Ishikawa (cell line): ENCODE measurements around the gene ADCY5.

Source experiments
- CREB1 ChIP-seq: IDR thresholded peaks from 2 replicates; pipeline ENCODE4 v1.6.1; 2012; ENCODE audit warnings: low read depth
- EP300 ChIP-seq: IDR thresholded peaks from 2 replicates; pipeline ENCODE4 v1.6.1; 2012; ENCODE audit warnings: borderline replicate concordance
- FOXM1 ChIP-seq: IDR thresholded peaks from 2 replicates; pipeline ENCODE4 v1.6.1; 2012; ENCODE audit warnings: low read depth, borderline replicate concordance
- NFIC ChIP-seq: IDR thresholded peaks from 2 replicates; pipeline ENCODE4 v1.6.1; 2012
- RAD21 ChIP-seq: IDR thresholded peaks from 2 replicates; pipeline ENCODE4 v1.6.1; 2012; ENCODE audit warnings: low read depth
- TAF1 ChIP-seq: IDR thresholded peaks from 2 replicates; pipeline ENCODE4 v1.6.1; 2012; ENCODE audit warnings: low read depth, mild to moderate bottlenecking
- TCF12 ChIP-seq: IDR thresholded peaks from 2 replicates; pipeline ENCODE4 v1.6.1; 2012; ENCODE audit warnings: low read depth
- YY1 ChIP-seq: IDR thresholded peaks from 2 replicates; pipeline ENCODE4 v1.6.1; 2012; ENCODE audit warnings: low read depth
- ZBTB7A ChIP-seq: IDR thresholded peaks from 2 replicates; pipeline ENCODE4 v1.6.1; 2012; ENCODE audit warnings: low read depth
- TF ChIP-seq, protein P1 (sequence below): IDR thresholded peaks from 2 replicates; pipeline ENCODE4 v1.6.1; 2012
- TF ChIP-seq, protein P2 (sequence below): IDR thresholded peaks from 2 replicates; pipeline ENCODE4 v1.6.1; 2012; ENCODE audit warnings: low read depth, mild to moderate bottlenecking
- TF ChIP-seq, protein P3 (sequence below): IDR thresholded peaks from 2 replicates; pipeline ENCODE4 v1.6.1; 2012

DNA sequence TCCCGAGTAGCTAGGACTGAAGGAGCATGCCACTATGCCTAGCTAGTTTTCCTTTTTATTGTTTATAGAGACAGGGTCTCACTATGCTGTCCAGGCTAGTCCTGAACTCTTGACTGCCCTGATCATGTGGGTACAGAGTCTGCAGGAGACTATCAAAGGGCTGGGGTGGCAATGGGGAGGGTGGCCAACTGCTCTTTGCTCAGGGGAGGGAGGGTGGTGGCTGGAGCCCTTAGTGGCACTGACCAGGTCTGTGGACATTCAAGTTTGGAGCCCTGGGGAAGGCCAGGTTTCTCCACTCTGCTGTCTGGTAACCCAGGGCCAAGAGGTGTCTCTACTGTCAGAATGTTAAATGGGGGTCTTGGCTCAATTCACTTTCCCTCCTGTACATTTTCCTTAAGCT is 125.1 kb downstream of the ADCY5 start:
- TF ChIP-seq RAD21: no peak
- TF ChIP-seq EP300: no peak
- TF ChIP-seq, protein P1, sequence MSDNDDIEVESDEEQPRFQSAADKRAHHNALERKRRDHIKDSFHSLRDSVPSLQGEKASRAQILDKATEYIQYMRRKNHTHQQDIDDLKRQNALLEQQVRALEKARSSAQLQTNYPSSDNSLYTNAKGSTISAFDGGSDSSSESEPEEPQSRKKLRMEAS: no peak
- no peak for TF ChIP-seq YY1
- TF ChIP-seq ZBTB7A: no peak
- TF ChIP-seq TAF1: no peak
- TF ChIP-seq CREB1: no peak
- TF ChIP-seq, protein P2, sequence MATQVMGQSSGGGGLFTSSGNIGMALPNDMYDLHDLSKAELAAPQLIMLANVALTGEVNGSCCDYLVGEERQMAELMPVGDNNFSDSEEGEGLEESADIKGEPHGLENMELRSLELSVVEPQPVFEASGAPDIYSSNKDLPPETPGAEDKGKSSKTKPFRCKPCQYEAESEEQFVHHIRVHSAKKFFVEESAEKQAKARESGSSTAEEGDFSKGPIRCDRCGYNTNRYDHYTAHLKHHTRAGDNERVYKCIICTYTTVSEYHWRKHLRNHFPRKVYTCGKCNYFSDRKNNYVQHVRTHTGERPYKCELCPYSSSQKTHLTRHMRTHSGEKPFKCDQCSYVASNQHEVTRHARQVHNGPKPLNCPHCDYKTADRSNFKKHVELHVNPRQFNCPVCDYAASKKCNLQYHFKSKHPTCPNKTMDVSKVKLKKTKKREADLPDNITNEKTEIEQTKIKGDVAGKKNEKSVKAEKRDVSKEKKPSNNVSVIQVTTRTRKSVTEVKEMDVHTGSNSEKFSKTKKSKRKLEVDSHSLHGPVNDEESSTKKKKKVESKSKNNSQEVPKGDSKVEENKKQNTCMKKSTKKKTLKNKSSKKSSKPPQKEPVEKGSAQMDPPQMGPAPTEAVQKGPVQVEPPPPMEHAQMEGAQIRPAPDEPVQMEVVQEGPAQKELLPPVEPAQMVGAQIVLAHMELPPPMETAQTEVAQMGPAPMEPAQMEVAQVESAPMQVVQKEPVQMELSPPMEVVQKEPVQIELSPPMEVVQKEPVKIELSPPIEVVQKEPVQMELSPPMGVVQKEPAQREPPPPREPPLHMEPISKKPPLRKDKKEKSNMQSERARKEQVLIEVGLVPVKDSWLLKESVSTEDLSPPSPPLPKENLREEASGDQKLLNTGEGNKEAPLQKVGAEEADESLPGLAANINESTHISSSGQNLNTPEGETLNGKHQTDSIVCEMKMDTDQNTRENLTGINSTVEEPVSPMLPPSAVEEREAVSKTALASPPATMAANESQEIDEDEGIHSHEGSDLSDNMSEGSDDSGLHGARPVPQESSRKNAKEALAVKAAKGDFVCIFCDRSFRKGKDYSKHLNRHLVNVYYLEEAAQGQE: no peak
- TF ChIP-seq FOXM1: no peak
- no peak for TF ChIP-seq NFIC
- TF ChIP-seq TCF12: no peak
- TF ChIP-seq, protein P3, sequence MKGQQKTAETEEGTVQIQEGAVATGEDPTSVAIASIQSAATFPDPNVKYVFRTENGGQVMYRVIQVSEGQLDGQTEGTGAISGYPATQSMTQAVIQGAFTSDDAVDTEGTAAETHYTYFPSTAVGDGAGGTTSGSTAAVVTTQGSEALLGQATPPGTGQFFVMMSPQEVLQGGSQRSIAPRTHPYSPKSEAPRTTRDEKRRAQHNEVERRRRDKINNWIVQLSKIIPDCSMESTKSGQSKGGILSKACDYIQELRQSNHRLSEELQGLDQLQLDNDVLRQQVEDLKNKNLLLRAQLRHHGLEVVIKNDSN: no peak
